Stimulated activated CD8-positive, alpha-beta memory T cell treated with anti-CD3 and anti-CD28 coated beads, Interleukin-4, amount 100 ng/mL, for 4 hours (primary cell): ENCODE measurements around the gene PAM.
"Not testable (repeated sequence)": the region's sequence is repeated elsewhere in the genome, so short reads cannot be mapped to it uniquely, and the experiment has no call there.

Experiments
- DNase-seq, 2 donors: peaks; one replicate each; pipeline ENCODE4 v3.0.0-alpha.2; 2020; ENCODE audit warnings: low read depth in 2 of 2, low spot score in 1 of 2

The PAM gene

GRCh38 chr5:102981957-102982635 is 227.0 kb downstream of the PAM start:
- no peak for DNase-seq

DNA sequence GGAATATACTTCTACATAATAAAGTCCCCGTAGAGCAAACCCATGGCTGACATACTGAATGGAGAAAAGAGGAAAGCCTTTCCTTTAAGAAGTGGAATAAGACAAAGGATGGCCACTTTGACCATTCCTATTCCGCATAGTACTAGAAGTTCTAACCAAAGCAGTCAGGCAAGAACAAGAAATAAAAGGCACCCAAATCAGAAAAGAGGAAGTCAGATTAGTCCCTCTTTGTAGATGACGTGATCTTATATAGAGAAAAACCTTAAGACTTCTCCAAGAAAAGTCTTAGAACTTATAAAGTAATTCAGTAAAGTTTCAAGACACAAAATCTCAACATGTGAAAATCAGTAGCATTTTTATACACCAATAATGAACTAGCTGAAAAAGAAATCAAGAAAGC is 231.0 kb downstream of the PAM start:
- no peak for DNase-seq

- no peak for DNase-seq
Measured at GRCh38 chr5:102988459-102988858, 233.4 kb downstream of the PAM start.

DNA sequence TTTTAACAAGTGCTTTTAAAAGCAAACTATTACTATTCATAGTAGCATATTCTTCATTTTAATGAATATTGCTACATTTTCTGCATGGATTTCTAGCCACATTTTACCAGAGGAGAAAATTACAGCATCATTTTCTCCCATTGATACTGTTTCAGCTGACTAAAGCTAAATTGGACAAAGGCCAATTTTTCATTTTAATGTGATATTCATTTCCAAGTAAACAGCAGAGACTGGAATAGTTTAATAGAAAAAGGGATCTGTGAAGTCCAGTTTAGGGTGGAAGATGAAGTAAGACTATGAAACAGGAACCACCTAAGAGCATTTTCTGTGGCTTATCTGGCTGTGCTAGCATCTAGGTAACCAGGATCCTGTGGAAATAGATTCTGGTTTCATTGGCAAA is 236.7 kb downstream of the PAM start:
- DNase-seq = no peak

GRCh38 chr5:102996011-102996575 is 241.0 kb downstream of the PAM start:
- DNase-seq = no peak

DNA sequence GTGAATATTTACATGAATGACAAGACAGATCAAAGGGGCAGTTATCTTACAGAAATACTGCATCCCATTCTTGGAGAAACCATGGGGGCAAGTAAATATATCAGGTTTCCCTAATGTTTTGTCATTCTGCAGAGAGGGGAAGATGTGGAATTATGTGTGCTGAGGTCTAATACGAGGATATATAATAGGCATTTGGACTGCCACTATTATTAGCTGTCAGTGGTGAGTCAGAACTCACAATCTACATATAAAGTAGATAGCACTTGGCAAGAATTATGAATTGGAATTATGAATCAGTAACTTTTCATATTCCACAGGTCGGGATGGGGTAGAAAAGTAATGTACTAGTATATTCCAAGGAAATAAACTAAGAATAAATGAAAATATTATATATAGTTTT is 243.1 kb downstream of the PAM start:
- no peak for DNase-seq

DNA sequence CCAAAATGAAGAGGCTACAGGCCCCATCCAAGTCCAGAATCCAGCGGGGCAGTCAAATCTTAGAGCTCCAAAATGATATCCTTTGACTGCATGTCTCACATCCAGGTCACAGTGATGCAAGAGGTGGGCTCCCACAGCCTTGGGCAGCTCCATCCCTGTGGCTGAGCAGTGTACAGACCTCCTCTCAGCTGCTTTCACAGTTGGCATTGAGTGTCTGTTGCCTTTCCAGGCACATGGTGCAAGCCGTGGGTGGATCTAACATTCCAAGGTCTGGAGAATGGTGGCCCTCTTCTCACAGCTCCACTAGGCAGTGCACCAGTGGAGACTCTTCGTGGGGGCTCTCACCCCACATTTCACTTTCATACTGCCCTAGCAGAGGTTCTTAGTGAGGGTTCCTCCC is 244.1 kb downstream of the PAM start:
- no peak for DNase-seq

DNA sequence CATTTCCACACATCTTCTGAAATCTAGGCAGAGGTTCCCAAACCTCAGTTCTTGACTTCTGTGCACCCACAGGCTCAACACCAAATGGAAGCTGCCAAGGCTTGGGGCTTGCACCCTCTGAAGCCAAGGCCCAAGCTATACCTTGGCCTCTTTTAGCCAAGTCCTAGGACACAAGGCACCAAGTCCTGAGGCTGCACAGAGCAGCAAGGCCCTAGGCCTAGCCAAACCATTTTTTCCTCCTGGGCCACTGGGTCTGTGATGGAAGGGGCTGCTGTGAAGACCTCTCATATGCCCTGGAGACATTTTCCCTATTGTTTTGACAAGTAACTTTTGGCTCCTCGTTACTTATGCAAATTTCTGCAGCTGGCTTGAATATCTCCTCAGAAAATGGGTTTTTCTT is 244.5 kb downstream of the PAM start:
- DNase-seq = not testable (repeated sequence)

- no peak for DNase-seq
Measured at GRCh38 chr5:103000089-103000488, 245.0 kb downstream of the PAM start.

DNA sequence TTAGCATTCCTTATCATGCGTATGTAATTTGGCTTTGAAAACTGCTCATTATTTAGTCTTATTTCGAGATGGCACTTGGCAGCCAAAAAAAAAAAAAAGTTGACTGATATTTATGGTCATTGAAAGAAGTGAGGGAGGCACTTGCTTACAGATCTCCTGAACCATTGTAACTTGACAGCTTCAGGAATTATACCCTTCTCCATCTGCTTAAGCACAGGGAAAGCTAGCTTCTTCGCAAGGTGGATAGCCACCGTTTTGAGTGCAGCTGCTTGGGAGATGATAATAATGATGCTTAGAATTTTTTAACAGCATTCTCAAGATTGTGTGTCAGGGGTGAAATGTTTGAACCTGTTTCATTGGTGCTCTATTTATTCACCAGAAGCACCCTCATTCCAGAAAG is 248.8 kb downstream of the PAM start:
- DNase-seq = no peak

- no peak for DNase-seq
Measured at GRCh38 chr5:103005276-103005675, 250.2 kb downstream of the PAM start.

GRCh38 chr5:103006921-103007320 is 251.8 kb downstream of the PAM start:
- DNase-seq = no peak

DNA sequence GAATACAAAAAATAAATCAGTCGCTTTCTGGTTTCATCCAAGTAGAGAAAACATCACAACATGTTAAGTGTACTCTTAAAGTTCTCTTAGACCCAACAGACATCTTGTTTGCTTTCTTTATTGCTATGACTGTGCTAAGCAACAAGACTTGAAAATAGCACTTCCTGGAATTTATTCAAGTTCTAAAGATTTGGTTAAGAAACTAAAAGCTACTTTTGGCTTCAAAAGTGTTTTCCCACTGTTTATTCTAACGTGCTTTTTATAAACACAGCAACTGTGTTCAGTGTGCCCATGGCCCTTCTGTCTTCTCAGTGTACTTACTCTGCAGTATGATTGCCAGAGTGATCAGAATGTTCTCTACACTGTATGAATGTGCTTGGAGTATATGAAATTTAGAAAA is 255.1 kb downstream of the PAM start:
- DNase-seq = no peak

DNA sequence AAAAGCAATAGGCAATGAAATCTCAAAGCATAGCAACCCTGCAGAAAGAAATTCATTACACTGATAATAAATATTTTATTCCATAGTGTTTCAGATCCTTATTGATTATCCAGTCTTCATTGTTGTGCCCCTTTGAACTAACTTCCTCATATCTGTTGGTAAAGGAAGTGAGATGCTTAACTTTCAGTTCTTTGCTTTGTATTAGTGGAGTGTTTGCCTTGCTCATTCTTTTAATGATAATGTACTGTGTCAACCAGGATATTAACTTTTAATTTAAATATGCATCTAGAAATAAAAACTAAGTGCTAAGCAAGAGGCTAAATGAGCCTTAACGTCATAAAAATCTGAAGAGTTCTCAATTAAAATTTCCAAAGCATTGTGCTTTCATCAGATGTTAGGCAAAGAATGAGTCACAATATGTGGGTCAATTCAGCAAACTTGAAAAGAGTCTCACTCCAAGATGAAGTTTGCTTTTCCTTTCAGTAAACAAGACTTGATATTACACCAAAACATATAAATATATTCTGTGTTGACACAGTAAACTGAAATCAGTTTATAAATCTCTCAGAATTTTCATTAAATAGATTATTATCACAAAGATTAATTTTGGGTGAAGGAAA is 258.9 kb downstream of the PAM start:
- DNase-seq = no peak

GRCh38 chr5:103014983-103015382 is 259.9 kb downstream of the PAM start:
- DNase-seq = no peak

GRCh38 chr5:103016167-103016566 is 261.1 kb downstream of the PAM start:
- no peak for DNase-seq

DNA sequence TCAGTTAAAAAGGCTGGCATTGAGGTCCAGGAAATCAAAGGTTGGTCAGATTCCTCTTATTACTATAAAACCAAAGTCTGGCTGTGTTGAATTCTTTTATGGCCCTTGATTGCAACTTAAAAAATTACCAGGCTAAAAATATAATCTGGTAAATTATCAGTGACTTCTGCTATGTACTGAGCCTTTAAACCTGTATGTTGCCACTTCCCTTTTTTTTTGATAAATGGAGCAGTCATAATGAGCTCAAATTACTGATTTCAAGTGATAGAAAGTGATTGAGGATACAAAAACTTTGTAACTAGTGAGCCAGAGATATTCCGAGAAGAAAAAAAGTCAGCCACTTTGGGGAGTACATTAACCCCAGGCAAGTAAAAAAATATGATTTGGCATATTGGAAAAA is 264.7 kb downstream of the PAM start:
- DNase-seq = no peak

DNA sequence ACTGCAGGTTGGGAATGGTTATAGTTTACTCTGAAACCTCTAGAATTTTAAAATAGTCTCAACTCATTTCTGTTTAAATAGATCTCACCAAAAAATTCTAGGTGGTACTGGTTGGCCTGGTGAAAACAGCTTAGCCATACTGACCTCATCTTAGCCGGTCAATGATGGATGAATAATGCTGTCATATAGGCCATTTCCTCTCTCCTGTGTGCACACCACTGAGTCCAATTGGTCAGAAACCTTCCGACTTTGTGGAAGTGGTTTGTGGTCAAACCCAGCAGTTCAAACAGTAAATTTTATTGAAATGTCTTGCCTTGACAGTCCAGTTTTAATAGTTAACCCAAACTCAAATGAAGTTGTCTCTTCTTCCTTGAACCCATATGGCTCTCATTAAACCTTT is 266.2 kb downstream of the PAM start:
- no peak for DNase-seq

- DNase-seq = no peak
Measured at GRCh38 chr5:103027267-103027666, 272.2 kb downstream of the PAM start.

GRCh38 chr5:103031607-103032006 is 276.5 kb downstream of the PAM start:
- DNase-seq = no peak

DNA sequence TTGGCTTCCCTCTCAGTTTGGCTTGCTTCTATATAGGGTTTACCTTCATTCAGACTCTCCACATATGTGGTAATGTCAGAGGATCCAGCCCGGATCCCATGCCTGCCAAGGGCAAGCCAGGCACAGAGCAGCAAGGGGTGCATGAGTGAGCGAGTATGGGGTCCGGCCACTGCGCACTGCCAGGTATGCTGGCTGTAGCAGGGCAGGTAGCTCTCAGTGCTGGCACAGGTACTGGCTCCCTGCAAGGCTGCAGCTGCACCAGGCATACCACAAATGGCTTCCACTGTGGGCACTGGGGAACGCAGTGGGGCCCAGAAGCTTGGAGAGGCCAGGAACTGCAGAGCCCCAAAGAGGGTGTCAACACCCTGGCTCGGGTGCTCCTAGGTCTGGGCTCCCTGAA is 278.6 kb downstream of the PAM start:
- DNase-seq = no peak

GRCh38 chr5:103034662-103035392 is 279.7 kb downstream of the PAM start:
- no peak for DNase-seq
